Common myeloid progenitor, CD34-positive (primary cell): ENCODE results near the gene KIAA1217. TPM values are rescaled to one million over a fixed set of nuclear protein-coding genes. Genes with fewer than 3 reads are reported as not detected.
A peak's percentile ranks its signal among the peaks of the same experiment; 100 is the strongest.

Experiments used
- CTCF ChIA-PET: fragments of 350-600 bp; sonication (Branson Sonifier 250); formaldehyde crosslinking; loops from one replicate; lab custom pipeline; 2021; ENCODE audit warnings: antibody characterized with exemption; lab: Charles Lee
- POLR2A ChIA-PET: fragments of 350-600 bp; sonication (Branson Sonifier 250); formaldehyde crosslinking; loops from one replicate; lab custom pipeline; 2021; ENCODE audit warnings: antibody characterized with exemption; lab: Charles Lee
- DNase-seq, 3 donors: peaks; one replicate each; pipeline versions ENCODE4 v3.0.0 to v3.0.0-alpha.2; 2013
- H3K27ac ChIP-seq, 2 experiments: 1 replicate in 1 of 2; 2 replicates in 1 of 2; pipeline ENCODE4 v1.7.0; 2013; ENCODE audit warnings: inconsistent platforms in 2 of 2, low read length in 2 of 2, mild to moderate bottlenecking in 2 of 2, low read depth in 1 of 2, moderate library complexity in 1 of 2; ENCODE audit not compliant: severe bottlenecking in 2 of 2, insufficient read depth in 1 of 2, poor library complexity in 1 of 2
- H3K27me3 ChIP-seq, 5 experiments: replicated peaks in 2 of 5; 1 replicate in 3 of 5; 2 replicates in 2 of 5; pipeline versions ENCODE4 v1.6.1 to v1.7.0; 2013; ENCODE audit warnings: low read length in 4 of 5, mild to moderate bottlenecking in 2 of 5, moderate library complexity in 2 of 5, inconsistent platforms in 1 of 5; ENCODE audit not compliant: insufficient read depth in 5 of 5, control insufficient read depth in 4 of 5
- H3K36me3 ChIP-seq, 4 experiments: 1 replicate in 2 of 4; 2 replicates in 2 of 4; pipeline versions ENCODE4 v1.6.1 to v1.7.0; 2013; ENCODE audit warnings: low read length in 3 of 4, control low read depth in 1 of 4, mild to moderate bottlenecking in 1 of 4; ENCODE audit not compliant: control insufficient read depth in 4 of 4, insufficient read depth in 4 of 4
- H3K4me1 ChIP-seq, 4 experiments: 1 replicate in 3 of 4; 2 replicates in 1 of 4; pipeline versions ENCODE4 v1.6.1 to v1.7.1; 2013; ENCODE audit warnings: low read length in 3 of 4, mild to moderate bottlenecking in 3 of 4, control low read depth in 1 of 4, inconsistent platforms in 1 of 4, moderate library complexity in 1 of 4; ENCODE audit not compliant: control insufficient read depth in 4 of 4, insufficient read depth in 4 of 4; ENCODE audit errors: control extremely low read depth in 1 of 4
- H3K4me3 ChIP-seq, 7 experiments: 1 replicate in 4 of 7; 2 replicates in 3 of 7; pipeline versions ENCODE4 v1.5.1 to v1.7.0; 2013; ENCODE audit warnings: mild to moderate bottlenecking in 7 of 7, low read length in 6 of 7, moderate library complexity in 6 of 7, inconsistent platforms in 2 of 7, low read depth in 2 of 7, control low read depth in 1 of 7; ENCODE audit not compliant: insufficient read depth in 4 of 7, control insufficient read depth in 1 of 7; ENCODE audit errors: extremely low read depth in 1 of 7
- H3K9me3 ChIP-seq, 5 experiments: 1 replicate in 4 of 5; 2 replicates in 1 of 5; pipeline versions ENCODE4 v1.6.1 to v1.7.1; 2013; ENCODE audit warnings: low read length in 4 of 5, mild to moderate bottlenecking in 2 of 5, inconsistent platforms in 1 of 5, low read depth in 1 of 5, moderate library complexity in 1 of 5; ENCODE audit not compliant: control insufficient read depth in 4 of 5, insufficient read depth in 2 of 5; ENCODE audit errors: control extremely low read depth in 1 of 5
- WGBS: methylation state at CpG from one replicate; pipeline ENCODE4 v1.1.5; 2013; ENCODE audit not compliant: insufficient coverage; 5-methylcytosine and 5-hydroxymethylcytosine counted together
- polyA plus RNA-seq: library from polyadenylated mRNA; unstranded; fragments of 120-200 nt; gene quantifications from one replicate; pipeline ENCODE4 v1.2.1, GENCODE V29; 2013

Gene KIAA1217, protein sequence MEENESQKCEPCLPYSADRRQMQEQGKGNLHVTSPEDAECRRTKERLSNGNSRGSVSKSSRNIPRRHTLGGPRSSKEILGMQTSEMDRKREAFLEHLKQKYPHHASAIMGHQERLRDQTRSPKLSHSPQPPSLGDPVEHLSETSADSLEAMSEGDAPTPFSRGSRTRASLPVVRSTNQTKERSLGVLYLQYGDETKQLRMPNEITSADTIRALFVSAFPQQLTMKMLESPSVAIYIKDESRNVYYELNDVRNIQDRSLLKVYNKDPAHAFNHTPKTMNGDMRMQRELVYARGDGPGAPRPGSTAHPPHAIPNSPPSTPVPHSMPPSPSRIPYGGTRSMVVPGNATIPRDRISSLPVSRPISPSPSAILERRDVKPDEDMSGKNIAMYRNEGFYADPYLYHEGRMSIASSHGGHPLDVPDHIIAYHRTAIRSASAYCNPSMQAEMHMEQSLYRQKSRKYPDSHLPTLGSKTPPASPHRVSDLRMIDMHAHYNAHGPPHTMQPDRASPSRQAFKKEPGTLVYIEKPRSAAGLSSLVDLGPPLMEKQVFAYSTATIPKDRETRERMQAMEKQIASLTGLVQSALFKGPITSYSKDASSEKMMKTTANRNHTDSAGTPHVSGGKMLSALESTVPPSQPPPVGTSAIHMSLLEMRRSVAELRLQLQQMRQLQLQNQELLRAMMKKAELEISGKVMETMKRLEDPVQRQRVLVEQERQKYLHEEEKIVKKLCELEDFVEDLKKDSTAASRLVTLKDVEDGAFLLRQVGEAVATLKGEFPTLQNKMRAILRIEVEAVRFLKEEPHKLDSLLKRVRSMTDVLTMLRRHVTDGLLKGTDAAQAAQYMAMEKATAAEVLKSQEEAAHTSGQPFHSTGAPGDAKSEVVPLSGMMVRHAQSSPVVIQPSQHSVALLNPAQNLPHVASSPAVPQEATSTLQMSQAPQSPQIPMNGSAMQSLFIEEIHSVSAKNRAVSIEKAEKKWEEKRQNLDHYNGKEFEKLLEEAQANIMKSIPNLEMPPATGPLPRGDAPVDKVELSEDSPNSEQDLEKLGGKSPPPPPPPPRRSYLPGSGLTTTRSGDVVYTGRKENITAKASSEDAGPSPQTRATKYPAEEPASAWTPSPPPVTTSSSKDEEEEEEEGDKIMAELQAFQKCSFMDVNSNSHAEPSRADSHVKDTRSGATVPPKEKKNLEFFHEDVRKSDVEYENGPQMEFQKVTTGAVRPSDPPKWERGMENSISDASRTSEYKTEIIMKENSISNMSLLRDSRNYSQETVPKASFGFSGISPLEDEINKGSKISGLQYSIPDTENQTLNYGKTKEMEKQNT (N-terminal part only)
- polyA plus RNA-seq: not detected

DNA sequence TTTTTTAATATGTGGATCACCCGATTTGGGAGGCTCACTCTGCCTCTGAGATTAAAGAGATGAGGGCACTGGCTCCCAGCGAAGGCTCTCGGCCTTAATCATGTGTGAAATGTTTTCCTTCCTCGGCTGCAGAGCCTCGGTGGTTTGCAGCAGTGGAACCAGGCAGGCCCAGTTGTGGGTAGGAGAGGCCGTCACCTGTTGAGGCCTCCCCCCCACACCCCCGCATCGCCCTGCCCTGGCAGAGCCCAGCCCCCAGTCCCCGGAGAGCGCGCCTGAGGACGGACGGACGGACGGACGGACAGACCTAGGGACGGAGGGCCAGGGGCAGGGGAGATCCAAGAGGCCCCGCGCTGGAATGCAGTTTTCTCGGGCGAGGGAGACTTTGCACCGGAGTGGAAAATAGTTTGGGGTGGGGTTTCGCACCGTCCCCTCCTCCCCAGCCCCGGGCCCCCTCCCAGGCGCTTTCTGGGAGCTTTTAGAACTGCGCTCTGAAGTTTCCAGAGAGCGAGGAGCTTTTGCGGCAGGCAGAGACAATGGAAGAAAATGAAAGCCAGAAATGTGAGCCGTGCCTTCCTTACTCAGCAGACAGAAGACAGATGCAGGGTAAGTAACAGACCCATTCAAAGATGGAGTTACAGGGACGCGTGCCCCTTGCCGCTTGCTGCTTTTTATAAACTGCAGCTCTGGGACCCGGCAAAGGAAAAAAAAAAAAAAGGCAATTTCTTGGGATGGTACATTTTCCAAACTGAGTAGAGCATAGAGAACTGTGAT is at the start of gene KIAA1217:
Gene KIAA1217, plus strand, starts transcription at position 478 of the 771 bp plus-strand sequence. Its CDS starts 56 bp downstream, at position 534.
- H3K9me3 ChIP-seq: no peaks in the 10 kb centered on the region
- peak within 1 kb of the TSS; percentile 13 to 63 (median 53) for H3K4me3 ChIP-seq
- ChIA-PET CTCF (no interaction called here), POLR2A (no interaction called here)
- H3K27me3 ChIP-seq: peaks cover 0 to 41% (median 14%) of the 10 kb centered on the region in 5 experiments
- no peak within 1 kb of the TSS for H3K27ac ChIP-seq
- 3% methylated on average over 22 of the region's 34 CpGs for WGBS
- H3K4me1 ChIP-seq: peaks cover 0 to 11% (median 4%) of the 10 kb centered on the region in 4 experiments
- no peaks in the 10 kb centered on the region for H3K36me3 ChIP-seq
- peak in 2 of 3 donors; percentile 37 to 38 for DNase-seq

DNA sequence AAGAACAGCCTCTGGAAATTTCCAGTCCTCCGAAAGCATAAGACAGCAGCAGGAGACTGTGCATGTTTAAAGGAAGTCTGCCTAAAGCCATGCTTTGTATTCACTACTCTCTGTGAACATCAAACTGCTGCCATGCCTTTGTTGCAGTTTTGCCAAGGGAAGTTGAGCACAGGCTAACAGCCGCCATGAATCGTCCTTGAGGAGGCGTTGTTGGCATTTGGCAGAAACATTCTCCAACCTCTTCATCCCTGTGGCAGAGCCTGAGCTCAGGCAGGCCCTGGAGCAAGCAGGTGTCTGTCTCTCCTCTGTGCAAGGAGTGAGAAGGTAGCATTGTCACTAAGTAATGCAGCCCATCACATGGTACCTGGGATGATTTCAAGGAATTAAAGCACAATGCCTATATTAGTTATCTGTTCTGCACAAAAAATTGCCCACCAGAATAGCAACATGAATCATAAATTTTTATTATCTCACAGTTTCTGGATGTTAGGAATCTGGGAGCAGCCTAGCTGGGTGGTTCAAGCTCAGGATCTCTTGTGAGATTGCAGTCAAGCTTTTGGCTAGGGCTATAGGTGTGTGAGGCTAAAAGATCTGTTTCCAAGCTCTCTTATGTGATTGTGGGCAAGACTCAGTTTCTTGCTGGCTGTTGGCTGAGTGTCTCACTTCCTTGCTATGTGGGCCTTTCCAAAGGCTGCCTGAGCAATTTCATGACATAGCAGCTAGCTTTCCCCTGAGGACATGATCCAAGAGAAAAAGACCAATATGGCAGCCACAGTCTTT is 46.5 kb upstream of the KIAA1217 start:
- POLR2A ChIA-PET: no interaction called here
- H3K9me3 ChIP-seq: peaks cover 0 to 6% (median 2%) of the 10 kb centered on the region in 5 experiments
- H3K4me3 ChIP-seq: no peak overlapping the region
- no peak for DNase-seq
- 72% methylated on average over 4 of the region's 4 CpGs for WGBS
- CTCF ChIA-PET: no interaction called here
- H3K27me3 ChIP-seq: no peaks in the 10 kb centered on the region
- H3K36me3 ChIP-seq: no peaks in the 10 kb centered on the region
- H3K4me1 ChIP-seq: no peaks in the 10 kb centered on the region
- H3K27ac ChIP-seq: no peak overlapping the region

GRCh38 chr10:24163485-24163884 is 45.5 kb upstream of the KIAA1217 start:
- H3K9me3 ChIP-seq: peaks cover 0 to 2% (median 0%) of the 10 kb centered on the region in 5 experiments
- POLR2A ChIA-PET: no interaction called here
- CTCF ChIA-PET: no interaction called here
- WGBS: no CpG with 5 or more reads among the region's 2 CpGs
- H3K4me3 ChIP-seq: no peak overlapping the region
- no peaks in the 10 kb centered on the region for H3K36me3 ChIP-seq
- H3K27me3 ChIP-seq: no peaks in the 10 kb centered on the region
- no peak for DNase-seq
- no peak overlapping the region for H3K27ac ChIP-seq
- peaks cover 0 to 3% (median 0%) of the 10 kb centered on the region in 4 experiments for H3K4me1 ChIP-seq

DNA sequence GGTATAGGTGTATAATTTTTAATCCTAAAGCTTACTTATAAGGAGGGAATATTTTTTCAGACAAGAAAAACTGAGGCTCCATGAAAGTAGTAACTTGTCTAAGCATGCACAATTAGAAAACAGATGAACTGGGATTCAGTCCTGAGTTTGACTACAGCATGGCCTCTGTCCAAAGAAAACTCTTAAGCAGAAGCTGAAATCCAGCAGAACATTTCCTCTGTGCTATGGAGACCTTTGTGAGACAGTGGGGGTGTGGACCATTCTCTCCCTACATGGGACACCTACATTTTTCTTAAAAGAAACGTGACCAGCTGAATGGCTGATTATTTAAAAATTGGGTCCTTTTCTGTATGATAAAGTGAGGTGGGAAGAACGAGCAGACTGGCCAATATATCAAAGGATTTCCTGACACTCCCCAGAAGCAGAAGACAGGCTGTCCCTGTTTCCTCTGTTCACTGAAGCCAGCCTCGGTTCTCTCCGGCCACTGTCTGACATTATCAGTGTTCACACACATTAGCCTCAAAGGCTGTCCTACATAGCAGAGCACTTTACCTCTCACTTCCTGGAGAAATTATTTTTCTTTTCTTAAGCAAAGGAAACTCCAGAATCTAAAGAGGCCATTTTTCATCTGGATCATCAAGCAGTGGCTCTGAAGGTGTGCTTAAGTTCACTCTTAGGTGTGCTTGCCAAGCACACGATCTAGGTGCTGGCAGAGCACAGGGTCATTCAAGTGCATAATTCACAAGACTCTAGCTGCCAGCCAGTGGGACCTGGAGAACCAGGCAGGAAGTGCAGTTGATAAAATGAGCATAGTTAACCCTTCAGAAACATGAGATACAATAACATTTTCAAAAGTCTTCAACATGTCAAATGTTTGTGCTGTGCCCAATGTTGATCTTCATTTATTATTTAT is 40.4 kb upstream of the KIAA1217 start:
- WGBS: 8% methylated on average over 3 of the region's 5 CpGs
- Histone ChIP-seq H3K9me3 (peaks cover 0 to 2% (median 0%) of the 10 kb centered on the region in 5 experiments), H3K36me3 (no peaks in the 10 kb centered on the region), H3K4me1 (peaks cover 0 to 5% (median 0%) of the 10 kb centered on the region in 4 experiments), H3K27ac (no peak overlapping the region), H3K27me3 (no peaks in the 10 kb centered on the region), H3K4me3 (no peak overlapping the region)
- no peak for DNase-seq
- CTCF ChIA-PET: no interaction called here
- POLR2A ChIA-PET: no interaction called here

GRCh38 chr10:24170199-24170598 is 38.7 kb upstream of the KIAA1217 start:
- Histone ChIP-seq H3K36me3 (no peaks in the 10 kb centered on the region), H3K9me3 (peaks cover 0 to 2% (median 0%) of the 10 kb centered on the region in 5 experiments), H3K27me3 (no peaks in the 10 kb centered on the region), H3K27ac (no peak overlapping the region), H3K4me3 (no peak overlapping the region), H3K4me1 (peaks cover 0 to 5% (median 0%) of the 10 kb centered on the region in 4 experiments)
- POLR2A ChIA-PET: no interaction called here
- CTCF ChIA-PET: no interaction called here
- 83% methylated on average over 3 of the region's 5 CpGs for WGBS
- DNase-seq: no peak
